DND-41 (cell line): ENCODE measurements around the gene IQGAP2.

Experiments used
- ATAC-seq: fragments of 200-7000 bp; cut with Tn5 transposase; 3 replicates; pipeline ENCODE4 v1.9.1; 2021; ENCODE audit warnings: low read depth; ENCODE audit not compliant: insufficient read depth
- DNase-seq: peaks from one replicate; pipeline ENCODE4 v3.0.0-alpha.2; 2020
- H2AFZ ChIP-seq: 2 replicates; pipeline ENCODE4 v1.6.0; 2012; ENCODE audit warnings: low read depth, low read length
- H3K27ac ChIP-seq: 2 replicates; pipeline ENCODE4 v1.5.1; 2012; ENCODE audit warnings: low read length, inconsistent platforms
- H3K27me3 ChIP-seq: fragments of 200-600 bp; sonication (generic); 2 replicates; pipeline ENCODE4 v1.6.0; 2012; ENCODE audit warnings: low read length, mild to moderate bottlenecking, inconsistent platforms; ENCODE audit not compliant: insufficient read depth, poor library complexity
- H3K36me3 ChIP-seq: 2 replicates; pipeline ENCODE4 v1.5.1; 2012; ENCODE audit warnings: low read length, inconsistent platforms; ENCODE audit not compliant: insufficient read depth
- H3K4me1 ChIP-seq: 2 replicates; pipeline ENCODE4 v1.5.1; 2012; ENCODE audit warnings: mild to moderate bottlenecking, low read length; ENCODE audit not compliant: insufficient read depth
- H3K4me2 ChIP-seq: 2 replicates; pipeline ENCODE4 v1.6.0; 2012; ENCODE audit warnings: mild to moderate bottlenecking, moderate library complexity, low read length, inconsistent platforms; ENCODE audit not compliant: insufficient read depth
- H3K4me3 ChIP-seq, 2 experiments: fragments of 200-600 bp in 1 of 2; shearing (Covaris generic) in 1 of 2; 2 replicates each; pipeline ENCODE4 v1.5.1; 2012 to 2016; ENCODE audit warnings: inconsistent platforms in 2 of 2, low read length in 2 of 2, mild to moderate bottlenecking in 2 of 2, low read depth in 1 of 2, moderate library complexity in 1 of 2
- H3K79me2 ChIP-seq: 2 replicates; pipeline ENCODE4 v1.6.0; 2012; ENCODE audit warnings: low read length, inconsistent platforms; ENCODE audit not compliant: insufficient read depth
- H3K9ac ChIP-seq: 2 replicates; pipeline ENCODE4 v1.6.0; 2012; ENCODE audit warnings: low read depth, mild to moderate bottlenecking, inconsistent platforms, low read length, moderate library complexity
- H3K9me3 ChIP-seq: 2 replicates; pipeline ENCODE4 v1.5.1; 2012; ENCODE audit warnings: low read length, moderate library complexity, mild to moderate bottlenecking, inconsistent platforms; ENCODE audit not compliant: insufficient read depth, severe bottlenecking
- H4K20me1 ChIP-seq: 2 replicates; pipeline ENCODE4 v1.6.0; 2012; ENCODE audit warnings: low read length; ENCODE audit not compliant: insufficient read depth
- EZH2 ChIP-seq: IDR thresholded peaks from 3 replicates; pipeline ENCODE4 v1.6.1; 2012; ENCODE audit warnings: borderline replicate concordance, low read depth, mild to moderate bottlenecking, moderate library complexity, low read length, inconsistent platforms; ENCODE audit not compliant: severe bottlenecking
- TF ChIP-seq, protein P1 (sequence below): IDR thresholded peaks from 2 replicates; pipeline ENCODE4 v1.5.1; 2012; ENCODE audit warnings: borderline replicate concordance, low read length, moderate library complexity, mild to moderate bottlenecking; ENCODE audit not compliant: poor library complexity, severe bottlenecking; ENCODE audit errors: extremely low read depth

IQGAP2 gene

DNA sequence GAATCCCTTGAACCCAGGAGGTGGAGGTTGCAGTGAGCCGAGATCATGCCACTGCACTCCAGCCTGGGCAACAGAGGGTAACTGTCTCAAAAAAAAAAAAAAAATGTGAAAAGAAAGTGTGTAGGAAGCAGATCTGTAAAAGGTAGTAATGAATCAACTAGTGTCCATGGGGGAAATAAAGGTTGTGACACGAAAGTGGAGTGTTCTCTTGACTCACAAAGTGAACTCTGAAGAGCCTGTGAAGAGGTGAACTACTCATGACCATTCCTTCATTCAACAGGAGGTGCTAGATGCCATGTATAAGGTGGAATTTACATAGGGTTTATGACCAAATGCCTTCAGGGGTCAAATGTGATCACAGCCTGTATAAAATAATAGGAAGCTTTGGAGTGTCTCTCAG lies 12.8 kb downstream of the IQGAP2 start:
- no peaks in the 10 kb centered on the region for H3K9me3 ChIP-seq
- H3K27ac ChIP-seq, result no peak overlapping the region
- no peak for DNase-seq
- H4K20me1 ChIP-seq, result no peaks in the 10 kb centered on the region
- H3K27me3 ChIP-seq, result no peaks in the 10 kb centered on the region
- H3K4me3 ChIP-seq, result no peak overlapping the region
- H3K9ac ChIP-seq, result no peak overlapping the region
- no peak for ATAC-seq
- no peak for TF ChIP-seq EZH2
- TF ChIP-seq, protein P1, sequence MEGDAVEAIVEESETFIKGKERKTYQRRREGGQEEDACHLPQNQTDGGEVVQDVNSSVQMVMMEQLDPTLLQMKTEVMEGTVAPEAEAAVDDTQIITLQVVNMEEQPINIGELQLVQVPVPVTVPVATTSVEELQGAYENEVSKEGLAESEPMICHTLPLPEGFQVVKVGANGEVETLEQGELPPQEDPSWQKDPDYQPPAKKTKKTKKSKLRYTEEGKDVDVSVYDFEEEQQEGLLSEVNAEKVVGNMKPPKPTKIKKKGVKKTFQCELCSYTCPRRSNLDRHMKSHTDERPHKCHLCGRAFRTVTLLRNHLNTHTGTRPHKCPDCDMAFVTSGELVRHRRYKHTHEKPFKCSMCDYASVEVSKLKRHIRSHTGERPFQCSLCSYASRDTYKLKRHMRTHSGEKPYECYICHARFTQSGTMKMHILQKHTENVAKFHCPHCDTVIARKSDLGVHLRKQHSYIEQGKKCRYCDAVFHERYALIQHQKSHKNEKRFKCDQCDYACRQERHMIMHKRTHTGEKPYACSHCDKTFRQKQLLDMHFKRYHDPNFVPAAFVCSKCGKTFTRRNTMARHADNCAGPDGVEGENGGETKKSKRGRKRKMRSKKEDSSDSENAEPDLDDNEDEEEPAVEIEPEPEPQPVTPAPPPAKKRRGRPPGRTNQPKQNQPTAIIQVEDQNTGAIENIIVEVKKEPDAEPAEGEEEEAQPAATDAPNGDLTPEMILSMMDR, result no peak
- no peak overlapping the region for H2AFZ ChIP-seq
- no peaks in the 10 kb centered on the region for H3K36me3 ChIP-seq
- no peaks in the 10 kb centered on the region for H3K4me1 ChIP-seq
- no peak overlapping the region for H3K4me2 ChIP-seq
- no peaks in the 10 kb centered on the region for H3K79me2 ChIP-seq

DNA sequence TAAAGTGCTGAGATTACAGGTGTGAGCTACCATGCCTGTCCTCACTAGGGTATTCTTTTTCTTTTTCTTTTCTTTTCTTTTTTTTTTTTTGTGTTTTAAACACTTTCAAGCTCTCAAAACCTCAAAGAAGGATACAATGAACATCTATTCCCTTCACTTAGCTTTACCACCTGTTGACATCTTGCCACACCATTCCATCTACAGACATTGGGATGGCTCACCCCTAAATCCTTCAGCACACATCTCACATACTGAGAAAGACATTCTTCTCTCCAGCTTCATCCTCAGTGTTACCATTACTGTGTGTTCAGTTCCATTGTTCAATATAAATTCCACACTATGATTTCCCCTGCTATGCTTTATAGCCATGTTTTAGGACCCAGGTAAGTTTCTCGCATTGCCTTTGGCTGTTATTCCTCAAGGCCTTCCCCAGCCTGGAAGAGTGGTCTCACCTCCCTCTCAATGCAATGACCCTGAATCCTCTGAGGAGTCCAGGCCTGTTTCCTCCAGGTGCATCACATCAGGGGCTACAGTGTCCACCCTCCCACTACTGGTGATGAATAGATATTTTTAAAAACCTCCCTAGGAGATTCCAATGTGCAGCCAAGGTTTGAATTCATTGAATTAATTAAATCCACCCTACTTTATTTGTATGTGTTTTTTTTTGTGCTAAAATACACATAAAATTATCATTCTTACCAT lies 16.7 kb downstream of the IQGAP2 start:
- no peak overlapping the region for H3K4me3 ChIP-seq
- no peaks in the 10 kb centered on the region for H3K36me3 ChIP-seq
- H2AFZ ChIP-seq, result no peak overlapping the region
- DNase-seq, result no peak
- H3K4me2 ChIP-seq, result no peak overlapping the region
- H3K27ac ChIP-seq, result no peak overlapping the region
- no peaks in the 10 kb centered on the region for H3K79me2 ChIP-seq
- no peaks in the 10 kb centered on the region for H4K20me1 ChIP-seq
- no peaks in the 10 kb centered on the region for H3K9me3 ChIP-seq
- no peak overlapping the region for H3K9ac ChIP-seq
- no peak for ATAC-seq
- H3K27me3 ChIP-seq, result no peaks in the 10 kb centered on the region
- H3K4me1 ChIP-seq, result no peaks in the 10 kb centered on the region
- TF ChIP-seq, protein P1, result no peak
- no peak for TF ChIP-seq EZH2

DNA sequence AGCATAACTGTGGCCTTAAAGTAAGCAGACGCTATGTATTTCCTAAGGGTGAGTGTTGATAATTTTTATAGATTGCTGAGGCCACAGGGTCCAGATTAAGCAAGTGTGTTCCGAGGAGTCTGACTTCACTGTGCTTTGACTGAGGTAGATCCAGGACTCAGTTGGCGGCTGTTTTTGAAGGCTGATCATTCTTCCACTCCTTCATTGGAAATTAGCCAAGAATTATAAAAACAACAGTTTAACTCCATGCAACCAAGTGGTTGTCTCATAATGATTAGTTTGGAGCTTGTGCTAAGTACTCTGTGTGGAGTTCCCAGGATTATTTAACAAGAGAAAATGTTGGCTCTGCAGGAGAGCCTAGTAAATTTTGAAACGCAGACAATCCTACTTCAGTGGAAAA lies 19.1 kb downstream of the IQGAP2 start:
- H3K4me2 ChIP-seq, result no peak overlapping the region
- no peaks in the 10 kb centered on the region for H3K27me3 ChIP-seq
- H2AFZ ChIP-seq, result no peak overlapping the region
- H3K36me3 ChIP-seq, result no peaks in the 10 kb centered on the region
- H3K4me1 ChIP-seq, result no peaks in the 10 kb centered on the region
- ATAC-seq, result no peak
- H3K9ac ChIP-seq, result no peak overlapping the region
- H3K4me3 ChIP-seq, result no peak overlapping the region
- no peaks in the 10 kb centered on the region for H3K9me3 ChIP-seq
- H3K79me2 ChIP-seq, result no peaks in the 10 kb centered on the region
- no peaks in the 10 kb centered on the region for H4K20me1 ChIP-seq
- no peak for DNase-seq
- H3K27ac ChIP-seq, result no peak overlapping the region
- TF ChIP-seq, protein P1, result no peak
- TF ChIP-seq EZH2, result no peak

DNA sequence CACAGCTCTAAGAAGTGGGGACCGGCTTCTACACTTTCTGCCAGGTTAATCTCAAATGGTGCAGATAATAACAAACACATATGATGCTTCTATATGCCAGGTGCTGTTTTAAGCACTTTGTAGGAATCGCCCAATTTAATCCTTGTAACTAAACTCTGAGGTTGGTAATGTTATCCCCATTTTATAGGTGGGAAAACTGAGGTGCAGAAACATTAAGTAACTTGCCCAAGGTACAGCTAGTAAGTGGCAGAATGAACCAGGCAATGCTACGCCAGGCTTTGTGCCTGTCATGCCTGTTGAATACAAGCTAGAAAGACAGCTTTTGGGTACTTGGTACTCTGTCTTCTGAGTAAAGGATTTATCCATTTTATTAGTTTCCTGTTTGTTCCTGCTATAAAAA lies 19.7 kb downstream of the IQGAP2 start:
- TF ChIP-seq, protein P1, result no peak
- no peak for TF ChIP-seq EZH2
- H3K4me1 ChIP-seq, result no peaks in the 10 kb centered on the region
- DNase-seq (no peak), ATAC-seq (no peak)
- no peak overlapping the region for H3K4me3 ChIP-seq
- no peaks in the 10 kb centered on the region for H3K79me2 ChIP-seq
- no peaks in the 10 kb centered on the region for H3K9me3 ChIP-seq
- H2AFZ ChIP-seq, result no peak overlapping the region
- H4K20me1 ChIP-seq, result no peaks in the 10 kb centered on the region
- H3K27me3 ChIP-seq, result no peaks in the 10 kb centered on the region
- H3K36me3 ChIP-seq, result no peaks in the 10 kb centered on the region
- H3K4me2 ChIP-seq, result no peak overlapping the region
- H3K9ac ChIP-seq, result no peak overlapping the region
- H3K27ac ChIP-seq, result no peak overlapping the region
